SU-DHL-6 (cell line): ENCODE measurements around the gene FANCI.

Source experiments
- H2AFZ ChIP-seq: fragments of 200-600 bp; sonication (generic); 2 replicates; pipeline ENCODE4 v1.6.1; 2014; ENCODE audit warnings: low read depth, mild to moderate bottlenecking, moderate library complexity, mixed read lengths, antibody characterized with exemption, low read length; ENCODE audit not compliant: severe bottlenecking
- H3F3A ChIP-seq: fragments of 200-600 bp; shearing (Covaris generic); 2 replicates; pipeline ENCODE4 v1.6.0; 2016; ENCODE audit warnings: antibody characterized with exemption, mild to moderate bottlenecking; ENCODE audit not compliant: insufficient read depth
- H3K27ac ChIP-seq: fragments of 200-600 bp; sonication (generic); 2 replicates; pipeline ENCODE4 v1.5.1; 2016; ENCODE audit warnings: low read depth, mild to moderate bottlenecking, low read length, moderate library complexity, mixed read lengths
- H3K27me3 ChIP-seq: fragments of 200-600 bp; sonication (generic), shearing (Covaris generic); 2 replicates; pipeline ENCODE4 v1.6.0; 2014; ENCODE audit warnings: mild to moderate bottlenecking, low read length
- H3K36me3 ChIP-seq: fragments of 200-600 bp; sonication (generic); 2 replicates; pipeline ENCODE4 v1.6.1; 2014; ENCODE audit warnings: mild to moderate bottlenecking, low read length, mixed read lengths
- H3K4me2 ChIP-seq: fragments of 300-600, 200-600 bp; shearing (Covaris generic), sonication (generic); 2 replicates; pipeline ENCODE4 v1.6.0; 2014; ENCODE audit warnings: low read length, low read depth, mild to moderate bottlenecking; ENCODE audit not compliant: poor library complexity, severe bottlenecking
- H3K4me3 ChIP-seq: fragments of 200-600 bp; sonication (generic); 2 replicates; pipeline ENCODE4 v1.5.1; 2014; ENCODE audit warnings: antibody characterized with exemption, low read length, mild to moderate bottlenecking, mixed read lengths; ENCODE audit not compliant: insufficient read depth, poor library complexity, severe bottlenecking
- H3K79me2 ChIP-seq: fragments of 200-600 bp; sonication (generic); 2 replicates; pipeline ENCODE4 v1.6.1; 2014; ENCODE audit warnings: mild to moderate bottlenecking, low read length, moderate library complexity; ENCODE audit not compliant: insufficient read depth
- H3K9ac ChIP-seq: fragments of 200-600 bp; sonication (generic); 2 replicates; pipeline ENCODE4 v1.7.0; 2014; ENCODE audit warnings: mild to moderate bottlenecking, low read length
- H3K9me2 ChIP-seq: fragments of 200-600 bp; sonication (generic); replicated peaks from 2 replicates; pipeline ENCODE4 v1.6.1; 2014; ENCODE audit warnings: low read length; ENCODE audit not compliant: insufficient read depth
- H3K9me3 ChIP-seq: fragments of 200-600 bp; sonication (generic); 2 replicates; pipeline ENCODE4 v1.6.1; 2014; ENCODE audit warnings: low read length, mixed read lengths; ENCODE audit not compliant: insufficient read depth
- H4K20me1 ChIP-seq: fragments of 200-600 bp; sonication (generic); 2 replicates; pipeline ENCODE4 v1.6.1; 2014; ENCODE audit warnings: low read depth, mild to moderate bottlenecking, antibody characterized with exemption, low read length, moderate library complexity, mixed read lengths
- EZH2phosphoT487 ChIP-seq: fragments of 200-600 bp; sonication (generic), shearing (Covaris generic); conservative IDR thresholded peaks from 2 replicates; pipeline ENCODE4 v1.6.1; 2018; ENCODE audit warnings: mild to moderate bottlenecking, antibody characterized with exemption, low read length, moderate library complexity, mixed read lengths
- TF ChIP-seq, protein P1 (sequence below): fragments of 200-600 bp; sonication (generic); IDR thresholded peaks from one replicate; pipeline ENCODE4 v1.5.1; 2017; ENCODE audit warnings: antibody characterized with exemption, mild to moderate bottlenecking, low read length, moderate library complexity; ENCODE audit not compliant: insufficient read depth, poor library complexity, severe bottlenecking

FANCI gene

DNA sequence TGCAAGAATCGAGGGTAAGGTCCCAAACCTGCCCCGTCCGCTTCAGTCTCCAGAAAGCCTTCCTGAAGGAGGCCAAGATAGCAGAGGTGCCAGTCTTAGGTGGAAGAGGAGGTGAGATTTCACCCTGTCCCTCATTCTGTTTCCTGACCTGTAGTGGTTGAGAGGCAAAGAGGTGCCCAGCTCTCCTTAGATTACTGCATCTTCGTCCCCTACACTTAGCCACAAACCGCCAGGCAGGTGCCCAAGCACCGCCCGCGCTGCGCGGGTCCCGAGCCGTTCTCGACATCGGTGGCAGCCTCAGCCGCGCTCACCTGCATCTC, 114.6 kb downstream of the FANCI start:
- no peak for TF ChIP-seq EZH2phosphoT487
- TF ChIP-seq, protein P1, sequence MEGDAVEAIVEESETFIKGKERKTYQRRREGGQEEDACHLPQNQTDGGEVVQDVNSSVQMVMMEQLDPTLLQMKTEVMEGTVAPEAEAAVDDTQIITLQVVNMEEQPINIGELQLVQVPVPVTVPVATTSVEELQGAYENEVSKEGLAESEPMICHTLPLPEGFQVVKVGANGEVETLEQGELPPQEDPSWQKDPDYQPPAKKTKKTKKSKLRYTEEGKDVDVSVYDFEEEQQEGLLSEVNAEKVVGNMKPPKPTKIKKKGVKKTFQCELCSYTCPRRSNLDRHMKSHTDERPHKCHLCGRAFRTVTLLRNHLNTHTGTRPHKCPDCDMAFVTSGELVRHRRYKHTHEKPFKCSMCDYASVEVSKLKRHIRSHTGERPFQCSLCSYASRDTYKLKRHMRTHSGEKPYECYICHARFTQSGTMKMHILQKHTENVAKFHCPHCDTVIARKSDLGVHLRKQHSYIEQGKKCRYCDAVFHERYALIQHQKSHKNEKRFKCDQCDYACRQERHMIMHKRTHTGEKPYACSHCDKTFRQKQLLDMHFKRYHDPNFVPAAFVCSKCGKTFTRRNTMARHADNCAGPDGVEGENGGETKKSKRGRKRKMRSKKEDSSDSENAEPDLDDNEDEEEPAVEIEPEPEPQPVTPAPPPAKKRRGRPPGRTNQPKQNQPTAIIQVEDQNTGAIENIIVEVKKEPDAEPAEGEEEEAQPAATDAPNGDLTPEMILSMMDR, result no peak
- H3K36me3 ChIP-seq, result no peaks in the 10 kb centered on the region
- H3F3A ChIP-seq, result no peaks in the 10 kb centered on the region
- H3K9me2 ChIP-seq, result no peaks in the 10 kb centered on the region
- H3K9ac ChIP-seq, result peak overlapping the region; percentile 48; the same call in 1 of the 2 replicates
- no peak overlapping the region for H2AFZ ChIP-seq
- no peak overlapping the region for H3K27ac ChIP-seq
- no peaks in the 10 kb centered on the region for H4K20me1 ChIP-seq
- peak overlapping the region; percentile 58 for H3K4me2 ChIP-seq
- no peaks in the 10 kb centered on the region for H3K9me3 ChIP-seq
- no peaks in the 10 kb centered on the region for H3K79me2 ChIP-seq
- peak overlapping the region; percentile 50 for H3K4me3 ChIP-seq
- H3K27me3 ChIP-seq, result no peaks in the 10 kb centered on the region

DNA sequence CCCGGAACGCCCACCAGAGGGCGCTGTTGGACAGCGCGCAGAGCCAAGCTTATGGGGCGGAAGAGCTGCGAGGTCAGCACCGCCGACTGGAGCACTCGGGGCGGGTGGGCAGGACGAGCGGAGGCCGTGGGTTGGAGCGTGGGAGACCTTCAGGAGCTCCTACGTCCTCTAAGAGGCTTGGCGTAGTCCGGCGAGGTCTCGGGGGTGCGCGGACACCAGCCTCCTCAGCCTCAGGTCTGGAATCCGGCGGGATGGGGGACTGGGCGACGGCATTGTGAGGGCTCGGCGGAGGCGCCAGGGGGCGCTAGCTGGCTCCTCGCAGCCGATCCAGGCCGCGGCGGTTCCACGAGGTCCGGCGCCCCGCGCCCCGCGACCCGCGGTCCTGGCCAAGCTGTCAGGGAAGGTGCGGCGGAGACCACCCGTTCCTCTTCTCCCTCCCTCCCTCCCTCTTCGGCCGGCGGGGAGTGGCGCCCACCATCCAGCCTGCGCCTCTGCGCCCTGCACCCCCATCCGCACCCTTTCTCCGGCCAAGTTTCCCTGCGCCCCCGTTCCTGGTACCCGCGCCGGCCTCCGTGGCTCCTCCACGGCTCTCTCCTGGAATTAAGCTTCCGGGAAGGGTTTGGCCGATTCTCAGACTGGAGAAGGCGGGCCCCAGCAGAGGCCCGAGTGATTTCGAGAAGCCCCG, 115.1 kb downstream of the FANCI start:
- Histone ChIP-seq H3K9me3 (no peaks in the 10 kb centered on the region), H3K4me3 (peak overlapping the region; percentile 50), H3K9me2 (no peaks in the 10 kb centered on the region), H3K27ac (no peak overlapping the region), H3K9ac (peak overlapping the region; percentile 48; the same call in 1 of the 2 replicates), H3K4me2 (peak overlapping the region; percentile 58), H3K36me3 (no peaks in the 10 kb centered on the region), H4K20me1 (no peaks in the 10 kb centered on the region), H2AFZ (no peak overlapping the region), H3F3A (no peaks in the 10 kb centered on the region), H3K27me3 (no peaks in the 10 kb centered on the region), H3K79me2 (no peaks in the 10 kb centered on the region)
- TF ChIP-seq, protein P1, result peak; percentile 83
- TF ChIP-seq EZH2phosphoT487, result no peak

- Histone ChIP-seq H3K27me3 (no peaks in the 10 kb centered on the region), H3K27ac (no peak overlapping the region), H3K9me3 (no peaks in the 10 kb centered on the region), H3K4me2 (peak overlapping the region; percentile 58), H3K9ac (no peak overlapping the region), H2AFZ (no peak overlapping the region), H3K4me3 (no peak overlapping the region), H3K79me2 (no peaks in the 10 kb centered on the region), H3K36me3 (no peaks in the 10 kb centered on the region), H3K9me2 (no peaks in the 10 kb centered on the region), H4K20me1 (no peaks in the 10 kb centered on the region), H3F3A (no peaks in the 10 kb centered on the region)
- TF ChIP-seq, protein P1, result no peak
- TF ChIP-seq EZH2phosphoT487, result no peak
These were observed 115.9 kb downstream of the FANCI start for GRCh38 chr15:89359471-89360293.
